ENCODE data around the gene PDLIM4.

- TF ChIP-seq EP300 (IDR thresholded peaks at IDR 0.05; ENCODE audit: low read depth): no peak
- TF ChIP-seq CTCF (IDR thresholded peaks at IDR 0.05): no peak
These were observed 11.5 kb downstream of the PDLIM4 start for GRCh38 chr5:132268769-132269551.
